ENCODE results near the gene ACACB. TPM values are rescaled to one million over a fixed set of nuclear protein-coding genes. Genes with fewer than 3 reads are reported as not detected.

Gene ACACB
- polyA plus RNA-seq, 1 donor from 2014 or later: 0.22 TPM

DNA sequence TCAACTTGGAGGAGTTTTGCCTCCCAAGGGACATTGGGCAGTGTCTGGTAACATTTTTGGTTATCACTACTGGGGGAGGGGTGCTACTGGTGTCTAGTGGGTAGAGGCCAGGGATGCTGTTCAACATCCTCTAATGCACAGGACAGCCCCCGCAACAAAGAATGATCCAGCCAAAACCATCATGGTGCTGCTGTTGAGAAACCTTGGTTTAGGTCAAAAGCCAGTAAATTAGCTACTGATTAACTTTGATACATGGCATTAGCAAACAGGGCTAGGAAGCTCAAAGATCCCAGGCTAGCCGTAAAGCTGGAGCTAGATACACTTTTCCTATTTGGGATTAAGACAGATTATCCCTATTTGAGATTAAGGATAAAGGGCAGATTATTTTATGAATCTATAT is 32.0 kb upstream of the ACACB start:
- H3K4me2 ChIP-seq (ENCODE audit: low read length): no peak overlapping the region
- no peak overlapping the region for H3K27ac ChIP-seq (ENCODE audit: low read length)
- peaks cover 18% of the 10 kb centered on the region for H3K36me3 ChIP-seq (ENCODE audit: insufficient read depth, low read length)
- H3F3A ChIP-seq (ENCODE audit: insufficient read depth, low read length, poor library complexity, severe bottlenecking): no peaks in the 10 kb centered on the region
- H3K4me3 ChIP-seq (ENCODE audit: low read length): no peak overlapping the region
- no peaks in the 10 kb centered on the region for H3K9me2 ChIP-seq (ENCODE audit: insufficient read depth, low read length)
- H3K79me2 ChIP-seq (replicated peaks; ENCODE audit: insufficient read depth, low read length): no peaks in the 10 kb centered on the region
- no peak overlapping the region for H2AFZ ChIP-seq (ENCODE audit: low read depth, low read length)
- H3K9ac ChIP-seq (ENCODE audit: low read length): no peak overlapping the region
- no peaks in the 10 kb centered on the region for H4K20me1 ChIP-seq (ENCODE audit: insufficient read depth)
- no peak for TF ChIP-seq POLR2AphosphoS5 (IDR thresholded peaks at IDR 0.05)
- TF ChIP-seq EP300 (conservative IDR thresholded peaks at IDR 0.05; ENCODE audit: poor library complexity, severe bottlenecking): no peak
- TF ChIP-seq EZH2 (IDR thresholded peaks at IDR 0.05; ENCODE audit: borderline replicate concordance, insufficient read depth, low read length, poor library complexity, severe bottlenecking): no peak
- TF ChIP-seq, protein P1, sequence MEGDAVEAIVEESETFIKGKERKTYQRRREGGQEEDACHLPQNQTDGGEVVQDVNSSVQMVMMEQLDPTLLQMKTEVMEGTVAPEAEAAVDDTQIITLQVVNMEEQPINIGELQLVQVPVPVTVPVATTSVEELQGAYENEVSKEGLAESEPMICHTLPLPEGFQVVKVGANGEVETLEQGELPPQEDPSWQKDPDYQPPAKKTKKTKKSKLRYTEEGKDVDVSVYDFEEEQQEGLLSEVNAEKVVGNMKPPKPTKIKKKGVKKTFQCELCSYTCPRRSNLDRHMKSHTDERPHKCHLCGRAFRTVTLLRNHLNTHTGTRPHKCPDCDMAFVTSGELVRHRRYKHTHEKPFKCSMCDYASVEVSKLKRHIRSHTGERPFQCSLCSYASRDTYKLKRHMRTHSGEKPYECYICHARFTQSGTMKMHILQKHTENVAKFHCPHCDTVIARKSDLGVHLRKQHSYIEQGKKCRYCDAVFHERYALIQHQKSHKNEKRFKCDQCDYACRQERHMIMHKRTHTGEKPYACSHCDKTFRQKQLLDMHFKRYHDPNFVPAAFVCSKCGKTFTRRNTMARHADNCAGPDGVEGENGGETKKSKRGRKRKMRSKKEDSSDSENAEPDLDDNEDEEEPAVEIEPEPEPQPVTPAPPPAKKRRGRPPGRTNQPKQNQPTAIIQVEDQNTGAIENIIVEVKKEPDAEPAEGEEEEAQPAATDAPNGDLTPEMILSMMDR (IDR thresholded peaks at IDR 0.05; ENCODE audit: poor library complexity, severe bottlenecking): no peak
- no peak for TF ChIP-seq TAF1 (IDR thresholded peaks at IDR 0.05; ENCODE audit: low read depth)
- no peak for TF ChIP-seq SMC3 (conservative IDR thresholded peaks at IDR 0.05; ENCODE audit: poor library complexity)
- TF ChIP-seq, protein P2, sequence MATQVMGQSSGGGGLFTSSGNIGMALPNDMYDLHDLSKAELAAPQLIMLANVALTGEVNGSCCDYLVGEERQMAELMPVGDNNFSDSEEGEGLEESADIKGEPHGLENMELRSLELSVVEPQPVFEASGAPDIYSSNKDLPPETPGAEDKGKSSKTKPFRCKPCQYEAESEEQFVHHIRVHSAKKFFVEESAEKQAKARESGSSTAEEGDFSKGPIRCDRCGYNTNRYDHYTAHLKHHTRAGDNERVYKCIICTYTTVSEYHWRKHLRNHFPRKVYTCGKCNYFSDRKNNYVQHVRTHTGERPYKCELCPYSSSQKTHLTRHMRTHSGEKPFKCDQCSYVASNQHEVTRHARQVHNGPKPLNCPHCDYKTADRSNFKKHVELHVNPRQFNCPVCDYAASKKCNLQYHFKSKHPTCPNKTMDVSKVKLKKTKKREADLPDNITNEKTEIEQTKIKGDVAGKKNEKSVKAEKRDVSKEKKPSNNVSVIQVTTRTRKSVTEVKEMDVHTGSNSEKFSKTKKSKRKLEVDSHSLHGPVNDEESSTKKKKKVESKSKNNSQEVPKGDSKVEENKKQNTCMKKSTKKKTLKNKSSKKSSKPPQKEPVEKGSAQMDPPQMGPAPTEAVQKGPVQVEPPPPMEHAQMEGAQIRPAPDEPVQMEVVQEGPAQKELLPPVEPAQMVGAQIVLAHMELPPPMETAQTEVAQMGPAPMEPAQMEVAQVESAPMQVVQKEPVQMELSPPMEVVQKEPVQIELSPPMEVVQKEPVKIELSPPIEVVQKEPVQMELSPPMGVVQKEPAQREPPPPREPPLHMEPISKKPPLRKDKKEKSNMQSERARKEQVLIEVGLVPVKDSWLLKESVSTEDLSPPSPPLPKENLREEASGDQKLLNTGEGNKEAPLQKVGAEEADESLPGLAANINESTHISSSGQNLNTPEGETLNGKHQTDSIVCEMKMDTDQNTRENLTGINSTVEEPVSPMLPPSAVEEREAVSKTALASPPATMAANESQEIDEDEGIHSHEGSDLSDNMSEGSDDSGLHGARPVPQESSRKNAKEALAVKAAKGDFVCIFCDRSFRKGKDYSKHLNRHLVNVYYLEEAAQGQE (IDR thresholded peaks at IDR 0.05; ENCODE audit: borderline replicate concordance): no peak
- TF ChIP-seq RAD21 (conservative IDR thresholded peaks at IDR 0.05): no peak
- TF ChIP-seq MXI1 (conservative IDR thresholded peaks at IDR 0.05; ENCODE audit: poor library complexity, severe bottlenecking): no peak
- no peaks in the 10 kb centered on the region for H3K9me3 ChIP-seq (ENCODE audit: low read length)
- no peaks in the 10 kb centered on the region for H3K27me3 ChIP-seq (ENCODE audit: insufficient read depth, low read depth, low read length)

DNA sequence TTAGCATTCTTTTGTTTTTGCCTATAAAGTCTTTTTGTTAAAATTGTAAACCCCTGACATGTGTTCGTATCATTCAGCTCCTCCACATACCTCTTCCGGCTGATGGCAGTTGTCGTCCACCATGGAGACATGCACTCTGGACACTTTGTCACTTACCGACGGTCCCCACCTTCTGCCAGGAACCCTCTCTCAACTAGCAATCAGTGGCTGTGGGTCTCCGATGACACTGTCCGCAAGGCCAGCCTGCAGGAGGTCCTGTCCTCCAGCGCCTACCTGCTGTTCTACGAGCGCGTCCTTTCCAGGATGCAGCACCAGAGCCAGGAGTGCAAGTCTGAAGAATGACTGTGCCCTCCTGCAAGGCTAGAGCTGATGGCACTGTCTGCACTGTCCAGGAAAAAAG is 30.8 kb upstream of the ACACB start:
- TF ChIP-seq MXI1 (conservative IDR thresholded peaks at IDR 0.05; ENCODE audit: poor library complexity, severe bottlenecking) (no peak), EP300 (conservative IDR thresholded peaks at IDR 0.05; ENCODE audit: poor library complexity, severe bottlenecking) (no peak), RAD21 (conservative IDR thresholded peaks at IDR 0.05) (no peak), TAF1 (IDR thresholded peaks at IDR 0.05; ENCODE audit: low read depth) (no peak), POLR2AphosphoS5 (IDR thresholded peaks at IDR 0.05) (no peak)
- Histone ChIP-seq H3K4me2 (ENCODE audit: low read length) (no peak overlapping the region), H3K79me2 (replicated peaks; ENCODE audit: insufficient read depth, low read length) (no peaks in the 10 kb centered on the region), H3K9ac (ENCODE audit: low read length) (no peak overlapping the region), H3F3A (ENCODE audit: insufficient read depth, low read length, poor library complexity, severe bottlenecking) (no peaks in the 10 kb centered on the region), H3K9me2 (ENCODE audit: insufficient read depth, low read length) (no peaks in the 10 kb centered on the region), H3K36me3 (ENCODE audit: insufficient read depth, low read length) (peaks cover 18% of the 10 kb centered on the region), H4K20me1 (ENCODE audit: insufficient read depth) (no peaks in the 10 kb centered on the region), H3K4me3 (ENCODE audit: low read length) (no peak overlapping the region), H3K27me3 (ENCODE audit: insufficient read depth, low read depth, low read length) (no peaks in the 10 kb centered on the region), H3K27ac (ENCODE audit: low read length) (no peak overlapping the region), H3K9me3 (ENCODE audit: low read length) (no peaks in the 10 kb centered on the region), H2AFZ (ENCODE audit: low read depth, low read length) (no peak overlapping the region)

Data from neural cell (in vitro differentiated cells).